B cell (primary cell): Measurements from ENCODE around the gene COL21A1.

Experiments
- EZH2 ChIP-seq: IDR thresholded peaks from 2 replicates; pipeline ENCODE4 v1.6.1; 2012; ENCODE audit warnings: borderline replicate concordance, low read depth, mild to moderate bottlenecking, moderate library complexity, low read length; ENCODE audit not compliant: insufficient read depth, poor library complexity, severe bottlenecking
- TF ChIP-seq, protein P1 (sequence below): fragments of 200-600 bp; IDR thresholded peaks from one replicate; pipeline ENCODE4 v1.8.0; 2022; ENCODE audit warnings: antibody characterized with exemption, mild to moderate bottlenecking

DNA sequence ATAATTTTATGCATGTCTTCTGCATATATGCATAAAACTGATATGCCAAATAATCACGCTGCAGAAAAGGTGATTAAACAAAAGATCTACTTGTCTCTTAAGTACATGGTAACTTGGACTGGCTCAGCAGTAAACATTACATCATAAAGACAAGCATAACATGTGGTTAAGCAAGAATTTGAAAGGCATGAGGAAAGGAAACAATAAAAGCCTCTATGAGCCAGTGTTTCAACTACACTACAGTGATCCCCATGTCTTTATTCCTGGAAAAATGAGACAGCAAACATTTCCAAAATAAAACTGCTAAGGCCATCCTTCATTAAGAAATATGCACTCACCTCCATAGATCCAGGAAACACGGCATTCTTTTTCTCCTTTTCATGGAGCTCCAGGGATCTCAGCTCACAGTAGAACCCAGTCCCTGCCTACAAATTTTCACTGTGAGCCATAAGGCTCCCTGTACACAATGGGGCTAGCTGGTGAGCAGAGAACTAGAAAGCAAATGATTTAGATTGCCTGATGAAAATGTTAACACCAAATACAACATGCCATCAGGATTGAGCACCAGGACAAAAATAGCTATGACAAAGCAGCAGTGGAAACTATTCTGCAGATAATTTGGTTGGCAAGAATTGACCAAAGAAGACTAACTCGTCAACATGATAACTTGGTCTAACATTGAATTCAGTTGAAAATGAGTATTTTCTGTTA lies 156.1 kb downstream of the COL21A1 start:
- TF ChIP-seq, protein P1, sequence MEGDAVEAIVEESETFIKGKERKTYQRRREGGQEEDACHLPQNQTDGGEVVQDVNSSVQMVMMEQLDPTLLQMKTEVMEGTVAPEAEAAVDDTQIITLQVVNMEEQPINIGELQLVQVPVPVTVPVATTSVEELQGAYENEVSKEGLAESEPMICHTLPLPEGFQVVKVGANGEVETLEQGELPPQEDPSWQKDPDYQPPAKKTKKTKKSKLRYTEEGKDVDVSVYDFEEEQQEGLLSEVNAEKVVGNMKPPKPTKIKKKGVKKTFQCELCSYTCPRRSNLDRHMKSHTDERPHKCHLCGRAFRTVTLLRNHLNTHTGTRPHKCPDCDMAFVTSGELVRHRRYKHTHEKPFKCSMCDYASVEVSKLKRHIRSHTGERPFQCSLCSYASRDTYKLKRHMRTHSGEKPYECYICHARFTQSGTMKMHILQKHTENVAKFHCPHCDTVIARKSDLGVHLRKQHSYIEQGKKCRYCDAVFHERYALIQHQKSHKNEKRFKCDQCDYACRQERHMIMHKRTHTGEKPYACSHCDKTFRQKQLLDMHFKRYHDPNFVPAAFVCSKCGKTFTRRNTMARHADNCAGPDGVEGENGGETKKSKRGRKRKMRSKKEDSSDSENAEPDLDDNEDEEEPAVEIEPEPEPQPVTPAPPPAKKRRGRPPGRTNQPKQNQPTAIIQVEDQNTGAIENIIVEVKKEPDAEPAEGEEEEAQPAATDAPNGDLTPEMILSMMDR = no peak
- no peak for TF ChIP-seq EZH2
